Liver (tissue), 9 donors: ENCODE data around the gene CDH6. TPM values are rescaled to one million over a fixed set of nuclear protein-coding genes. Genes with fewer than 3 reads are reported as not detected.

Source experiments
- DNase-seq: peaks from one replicate; pipeline ENCODE4 v3.0.0-alpha.2; 2017; ENCODE audit warnings: low spot score
- H3K27ac ChIP-seq, 2 donors: one replicate each; pipeline ENCODE4 v1.7.0; 2013; ENCODE audit warnings: inconsistent platforms in 2 of 2, low read length in 2 of 2, control low read depth in 1 of 2, low read depth in 1 of 2, mild to moderate bottlenecking in 1 of 2
- H3K27me3 ChIP-seq, 4 donors: one replicate each; pipeline versions ENCODE4 v1.6.1 to v1.7.0; 2013; ENCODE audit warnings: low read length in 3 of 4, inconsistent platforms in 1 of 4, mild to moderate bottlenecking in 1 of 4, moderate library complexity in 1 of 4; ENCODE audit not compliant: control insufficient read depth in 4 of 4, insufficient read depth in 4 of 4
- H3K36me3 ChIP-seq, 4 donors: one replicate each; pipeline versions ENCODE4 v1.6.1 to v1.7.0; 2013; ENCODE audit warnings: low read length in 3 of 4, mild to moderate bottlenecking in 3 of 4, low read depth in 1 of 4, moderate library complexity in 1 of 4; ENCODE audit not compliant: control insufficient read depth in 4 of 4, insufficient read depth in 3 of 4
- H3K4me1 ChIP-seq, 4 donors: one replicate each; pipeline versions ENCODE4 v1.6.1 to v1.7.0; 2013; ENCODE audit warnings: low read length in 3 of 4, mild to moderate bottlenecking in 3 of 4, moderate library complexity in 1 of 4; ENCODE audit not compliant: control insufficient read depth in 4 of 4, insufficient read depth in 4 of 4
- H3K4me3 ChIP-seq, 3 donors: one replicate each; pipeline versions ENCODE4 v1.6.1 to v1.7.0; 2013; ENCODE audit warnings: low read length in 3 of 3, control low read depth in 1 of 3, low read depth in 1 of 3, mild to moderate bottlenecking in 1 of 3
- H3K9ac ChIP-seq, 2 donors: one replicate each; pipeline ENCODE4 v1.7.0; 2013; ENCODE audit warnings: low read length in 2 of 2, mild to moderate bottlenecking in 2 of 2, moderate library complexity in 2 of 2, control low read depth in 1 of 2, low read depth in 1 of 2
- H3K9me3 ChIP-seq, 4 donors: one replicate each; pipeline versions ENCODE4 v1.6.1 to v1.7.0; 2013; ENCODE audit warnings: low read length in 3 of 4; ENCODE audit not compliant: control insufficient read depth in 4 of 4
- EGR1 ChIP-seq, 2 donors: IDR thresholded peaks; 2 replicates each; pipeline ENCODE4 v1.6.1; 2016 to 2018; ENCODE audit warnings: antibody characterized with exemption in 2 of 2, low read depth in 2 of 2
- FOXA1 ChIP-seq: IDR thresholded peaks from 2 replicates; pipeline ENCODE4 v1.6.1; 2016; ENCODE audit warnings: antibody characterized with exemption
- FOXA2 ChIP-seq: IDR thresholded peaks from 2 replicates; pipeline ENCODE4 v1.6.1; 2016; ENCODE audit warnings: antibody characterized with exemption
- GABPA ChIP-seq, 2 donors: IDR thresholded peaks in 1 of 2; conservative IDR thresholded peaks in 1 of 2; 2 replicates each; pipeline ENCODE4 v1.6.1; 2016; ENCODE audit warnings: antibody characterized with exemption in 2 of 2, mild to moderate bottlenecking in 1 of 2, moderate library complexity in 1 of 2
- HNF4A ChIP-seq, 2 donors: conservative IDR thresholded peaks; 2 replicates each; pipeline ENCODE4 v1.6.1; 2016; ENCODE audit warnings: antibody characterized with exemption in 2 of 2, mild to moderate bottlenecking in 2 of 2
- HNF4G ChIP-seq: IDR thresholded peaks from 2 replicates; pipeline ENCODE4 v1.6.1; 2016; ENCODE audit warnings: antibody characterized with exemption
- JUND ChIP-seq, 2 donors: IDR thresholded peaks; 2 replicates each; pipeline ENCODE4 v1.6.1; 2016; ENCODE audit warnings: antibody characterized with exemption in 2 of 2
- MAX ChIP-seq: IDR thresholded peaks from 2 replicates; pipeline ENCODE4 v1.6.1; 2016; ENCODE audit warnings: antibody characterized with exemption
- NR2F2 ChIP-seq: IDR thresholded peaks from 2 replicates; pipeline ENCODE4 v1.6.1; 2016; ENCODE audit warnings: antibody characterized with exemption
- RAD21 ChIP-seq, 2 donors: IDR thresholded peaks; 2 replicates each; pipeline ENCODE4 v1.6.1; 2016; ENCODE audit warnings: antibody characterized with exemption in 2 of 2, mild to moderate bottlenecking in 2 of 2
- RXRA ChIP-seq, 2 donors: IDR thresholded peaks; 2 replicates each; pipeline ENCODE4 v1.6.1; 2017 to 2018; ENCODE audit warnings: antibody characterized with exemption in 2 of 2, mild to moderate bottlenecking in 1 of 2
- SP1 ChIP-seq: IDR thresholded peaks from 2 replicates; pipeline ENCODE4 v1.6.1; 2018; ENCODE audit warnings: antibody characterized with exemption, mild to moderate bottlenecking
- TAF1 ChIP-seq: conservative IDR thresholded peaks from 2 replicates; pipeline ENCODE4 v1.6.1; 2016; ENCODE audit warnings: antibody characterized with exemption, mild to moderate bottlenecking
- YY1 ChIP-seq: IDR thresholded peaks from 2 replicates; pipeline ENCODE4 v1.6.1; 2016; ENCODE audit warnings: antibody characterized with exemption, mild to moderate bottlenecking
- ZBTB33 ChIP-seq: IDR thresholded peaks from 2 replicates; pipeline ENCODE4 v1.6.1; 2016; ENCODE audit warnings: antibody characterized with exemption
- WGBS: extraction: QIAGEN DNeasy Blood & Tissue Kit; methylation state at CpG from one replicate; pipeline ENCODE4 v1.1.7; 2013; 5-methylcytosine and 5-hydroxymethylcytosine counted together
- polyA plus RNA-seq, 2 donors: library from polyadenylated mRNA; stranded (reverse) in 1 of 2; unstranded in 1 of 2; fragments of 200-250 nt in 1 of 2; fragments of >200 nt in 1 of 2; fragmentation: Nextera tagmentation in 1 of 2; extraction: Ambion mirVana in 1 of 2; gene quantifications; one replicate each; pipeline versions ENCODE4 v1.2.1 to v1.2.3, GENCODE V29; 2013 to 2015
- total RNA-seq, 2 donors: library from RNA; depleted of rRNA; stranded (reverse); fragments of >200 nt; gene quantifications; one replicate each; pipeline ENCODE4 v1.2.3, GENCODE V29; 2014
- TF ChIP-seq, protein P1 (sequence below): IDR thresholded peaks from 2 replicates; pipeline ENCODE4 v1.6.1; 2016; ENCODE audit warnings: antibody characterized with exemption
- TF ChIP-seq, protein P2 (sequence below): fragments of 150-350 bp; IDR thresholded peaks from 2 replicates; pipeline ENCODE4 v1.5.1; 2017; ENCODE audit warnings: improper control_type of control experiment, low read depth, low read length; ENCODE audit not compliant: missing input control
- TF ChIP-seq, protein P3 (sequence below): IDR thresholded peaks from 2 replicates; pipeline ENCODE4 v1.6.1; 2016; ENCODE audit warnings: antibody characterized with exemption, mild to moderate bottlenecking
- donor health status: healthy.
- donor health status: healthy.
- donor health status: healthy.
- donor health status: healthy.
- donor health status: healthy.

CDH6 gene
- total and polyA plus RNA-seq, 4 donors: 0.18 to 3.7 (median 0.84) TPM

DNA sequence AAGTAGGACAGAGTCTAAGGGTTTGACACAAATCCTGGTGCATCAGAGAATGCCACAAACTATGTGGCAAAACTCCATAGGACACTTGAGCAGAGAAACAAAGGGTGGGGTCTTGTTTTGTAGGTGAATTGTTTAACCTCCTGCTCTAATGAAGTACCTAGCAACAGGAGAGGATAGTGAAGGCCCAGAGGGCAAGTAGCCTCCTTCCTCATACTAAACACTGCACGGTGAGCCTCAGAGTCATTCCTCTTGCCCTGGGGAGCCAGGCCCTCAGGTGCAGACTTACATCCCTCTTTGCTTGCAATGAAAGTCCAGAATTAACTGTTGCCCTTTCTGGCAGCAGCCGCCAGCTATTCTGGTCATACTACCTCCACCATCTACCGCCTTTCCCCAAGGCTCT lies 172.3 kb downstream of the CDH6 start:
- TF ChIP-seq TAF1: no peak
- TF ChIP-seq FOXA1: no peak
- no peak for TF ChIP-seq HNF4G
- no peak for TF ChIP-seq MAX
- no peak for TF ChIP-seq RXRA (IDR thresholded peaks at IDR 0.05)
- TF ChIP-seq JUND (IDR thresholded peaks at IDR 0.05): no peak
- TF ChIP-seq ZBTB33: no peak
- TF ChIP-seq, protein P1, sequence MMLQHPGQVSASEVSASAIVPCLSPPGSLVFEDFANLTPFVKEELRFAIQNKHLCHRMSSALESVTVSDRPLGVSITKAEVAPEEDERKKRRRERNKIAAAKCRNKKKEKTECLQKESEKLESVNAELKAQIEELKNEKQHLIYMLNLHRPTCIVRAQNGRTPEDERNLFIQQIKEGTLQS: no peak
- no peak for TF ChIP-seq GABPA (IDR thresholded peaks at IDR 0.05 in 1 of 2, conservative IDR thresholded peaks at IDR 0.05 in 1 of 2)
- no peak for TF ChIP-seq HNF4A (conservative IDR thresholded peaks at IDR 0.05)
- no peak for TF ChIP-seq SP1
- TF ChIP-seq YY1: no peak
- no peak for TF ChIP-seq EGR1 (IDR thresholded peaks at IDR 0.05; ENCODE audit: low read depth in 2 of 2)
- TF ChIP-seq, protein P2, sequence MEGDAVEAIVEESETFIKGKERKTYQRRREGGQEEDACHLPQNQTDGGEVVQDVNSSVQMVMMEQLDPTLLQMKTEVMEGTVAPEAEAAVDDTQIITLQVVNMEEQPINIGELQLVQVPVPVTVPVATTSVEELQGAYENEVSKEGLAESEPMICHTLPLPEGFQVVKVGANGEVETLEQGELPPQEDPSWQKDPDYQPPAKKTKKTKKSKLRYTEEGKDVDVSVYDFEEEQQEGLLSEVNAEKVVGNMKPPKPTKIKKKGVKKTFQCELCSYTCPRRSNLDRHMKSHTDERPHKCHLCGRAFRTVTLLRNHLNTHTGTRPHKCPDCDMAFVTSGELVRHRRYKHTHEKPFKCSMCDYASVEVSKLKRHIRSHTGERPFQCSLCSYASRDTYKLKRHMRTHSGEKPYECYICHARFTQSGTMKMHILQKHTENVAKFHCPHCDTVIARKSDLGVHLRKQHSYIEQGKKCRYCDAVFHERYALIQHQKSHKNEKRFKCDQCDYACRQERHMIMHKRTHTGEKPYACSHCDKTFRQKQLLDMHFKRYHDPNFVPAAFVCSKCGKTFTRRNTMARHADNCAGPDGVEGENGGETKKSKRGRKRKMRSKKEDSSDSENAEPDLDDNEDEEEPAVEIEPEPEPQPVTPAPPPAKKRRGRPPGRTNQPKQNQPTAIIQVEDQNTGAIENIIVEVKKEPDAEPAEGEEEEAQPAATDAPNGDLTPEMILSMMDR: no peak
- TF ChIP-seq NR2F2: no peak
- no peak for TF ChIP-seq FOXA2
- TF ChIP-seq, protein P3, sequence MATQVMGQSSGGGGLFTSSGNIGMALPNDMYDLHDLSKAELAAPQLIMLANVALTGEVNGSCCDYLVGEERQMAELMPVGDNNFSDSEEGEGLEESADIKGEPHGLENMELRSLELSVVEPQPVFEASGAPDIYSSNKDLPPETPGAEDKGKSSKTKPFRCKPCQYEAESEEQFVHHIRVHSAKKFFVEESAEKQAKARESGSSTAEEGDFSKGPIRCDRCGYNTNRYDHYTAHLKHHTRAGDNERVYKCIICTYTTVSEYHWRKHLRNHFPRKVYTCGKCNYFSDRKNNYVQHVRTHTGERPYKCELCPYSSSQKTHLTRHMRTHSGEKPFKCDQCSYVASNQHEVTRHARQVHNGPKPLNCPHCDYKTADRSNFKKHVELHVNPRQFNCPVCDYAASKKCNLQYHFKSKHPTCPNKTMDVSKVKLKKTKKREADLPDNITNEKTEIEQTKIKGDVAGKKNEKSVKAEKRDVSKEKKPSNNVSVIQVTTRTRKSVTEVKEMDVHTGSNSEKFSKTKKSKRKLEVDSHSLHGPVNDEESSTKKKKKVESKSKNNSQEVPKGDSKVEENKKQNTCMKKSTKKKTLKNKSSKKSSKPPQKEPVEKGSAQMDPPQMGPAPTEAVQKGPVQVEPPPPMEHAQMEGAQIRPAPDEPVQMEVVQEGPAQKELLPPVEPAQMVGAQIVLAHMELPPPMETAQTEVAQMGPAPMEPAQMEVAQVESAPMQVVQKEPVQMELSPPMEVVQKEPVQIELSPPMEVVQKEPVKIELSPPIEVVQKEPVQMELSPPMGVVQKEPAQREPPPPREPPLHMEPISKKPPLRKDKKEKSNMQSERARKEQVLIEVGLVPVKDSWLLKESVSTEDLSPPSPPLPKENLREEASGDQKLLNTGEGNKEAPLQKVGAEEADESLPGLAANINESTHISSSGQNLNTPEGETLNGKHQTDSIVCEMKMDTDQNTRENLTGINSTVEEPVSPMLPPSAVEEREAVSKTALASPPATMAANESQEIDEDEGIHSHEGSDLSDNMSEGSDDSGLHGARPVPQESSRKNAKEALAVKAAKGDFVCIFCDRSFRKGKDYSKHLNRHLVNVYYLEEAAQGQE: no peak
- TF ChIP-seq RAD21 (IDR thresholded peaks at IDR 0.05): no peak

More for the DNA sequence above, 172.3 kb downstream of the CDH6 start:
- no peak for DNase-seq
- Histone ChIP-seq H3K9me3 (no peaks in the 10 kb centered on the region), H3K4me1 (peaks cover 0 to 3% (median 0%) of the 10 kb centered on the region in 4 donors), H3K27me3 (peaks cover 0 to 8% (median 0%) of the 10 kb centered on the region in 4 donors), H3K4me3 (no peak overlapping the region), H3K27ac (no peak overlapping the region), H3K36me3 (no peaks in the 10 kb centered on the region), H3K9ac (no peak overlapping the region)
- 82% methylated on average over 3 of the region's 3 CpGs for WGBS
